Keratinocyte (primary cell): ENCODE results near the gene BRIP1. TPM values are rescaled to one million over a fixed set of nuclear protein-coding genes. Genes with fewer than 3 reads are reported as not detected.

Source experiments
- DNase-seq: peaks from one replicate; pipeline ENCODE4 v3.0.0-alpha.2; 2011; ENCODE audit warnings: low read depth, missing footprints, low spot score
- FAIRE-seq: peaks from 2 replicates; lab custom pipeline; 2011; peaks lifted over from hg19 to GRCh38; lab: Jason Lieb, UNC
- H2AFZ ChIP-seq: 2 replicates; pipeline ENCODE4 v1.6.0; 2012; ENCODE audit warnings: low read length, control low read depth, inconsistent platforms; ENCODE audit not compliant: control insufficient read depth
- H3K27ac ChIP-seq: 2 replicates; pipeline ENCODE4 v1.5.1; 2011; ENCODE audit warnings: low read length; ENCODE audit not compliant: control insufficient read depth, insufficient read depth
- H3K27me3 ChIP-seq: 3 replicates; pipeline ENCODE4 v1.6.0; 2011; ENCODE audit warnings: low read length; ENCODE audit not compliant: control insufficient read depth, insufficient read depth; ENCODE audit errors: extremely low read depth
- H3K36me3 ChIP-seq, 2 experiments: 2 replicates in 1 of 2; 3 replicates in 1 of 2; pipeline ENCODE4 v1.5.1; 2011; ENCODE audit warnings: low read length in 2 of 2, mild to moderate bottlenecking in 1 of 2; ENCODE audit not compliant: control insufficient read depth in 2 of 2, insufficient read depth in 2 of 2; ENCODE audit errors: extremely low read depth in 1 of 2
- H3K4me1 ChIP-seq: 3 replicates; pipeline ENCODE4 v1.5.1; 2011; ENCODE audit warnings: low read length; ENCODE audit not compliant: control insufficient read depth, insufficient read depth; ENCODE audit errors: extremely low read depth
- H3K4me2 ChIP-seq: 3 replicates; pipeline ENCODE4 v1.6.0; 2011; ENCODE audit warnings: low read depth, low read length; ENCODE audit not compliant: control insufficient read depth, insufficient read depth; ENCODE audit errors: extremely low read depth
- H3K4me3 ChIP-seq, 3 experiments: fragments of 200-600 bp in 1 of 3; sonication (generic) in 1 of 3; 2 replicates in 2 of 3; 3 replicates in 1 of 3; pipeline ENCODE4 v1.5.1; 2011 to 2016; ENCODE audit warnings: low read length in 3 of 3, mild to moderate bottlenecking in 3 of 3, control low read depth in 2 of 3, inconsistent platforms in 1 of 3, low read depth in 1 of 3, mixed read lengths in 1 of 3, mixed run types in 1 of 3, moderate library complexity in 1 of 3; ENCODE audit not compliant: control insufficient read depth in 2 of 3, insufficient read depth in 2 of 3; ENCODE audit errors: extremely low read depth in 1 of 3
- H3K79me2 ChIP-seq: 2 replicates; pipeline ENCODE4 v1.6.0; 2012; ENCODE audit warnings: low read length; ENCODE audit not compliant: control insufficient read depth, insufficient read depth
- H3K9ac ChIP-seq: 3 replicates; pipeline ENCODE4 v1.6.0; 2011; ENCODE audit warnings: low read length; ENCODE audit not compliant: control insufficient read depth, insufficient read depth; ENCODE audit errors: extremely low read depth
- H3K9me1 ChIP-seq: 3 replicates; pipeline ENCODE4 v1.6.0; 2011; ENCODE audit warnings: low read length; ENCODE audit not compliant: control insufficient read depth, insufficient read depth; ENCODE audit errors: extremely low read depth
- H3K9me3 ChIP-seq: 2 replicates; pipeline ENCODE4 v1.5.1; 2012; ENCODE audit warnings: low read depth, low read length; ENCODE audit not compliant: control insufficient read depth
- H4K20me1 ChIP-seq: 3 replicates; pipeline ENCODE4 v1.6.0; 2011; ENCODE audit warnings: low read length; ENCODE audit not compliant: control insufficient read depth, insufficient read depth; ENCODE audit errors: extremely low read depth
- CTCF ChIP-seq, 3 experiments: IDR thresholded peaks in 1 of 3; conservative IDR thresholded peaks in 1 of 3; optimal IDR thresholded peaks in 1 of 3; 2 replicates in 2 of 3; 3 replicates in 1 of 3; pipeline versions ENCODE3 to v1.5.1; 2011; ENCODE audit warnings: low read length in 3 of 3, mild to moderate bottlenecking in 3 of 3, moderate library complexity in 2 of 3, control low read depth in 1 of 3, inconsistent platforms in 1 of 3; ENCODE audit not compliant: insufficient read depth in 2 of 3; ENCODE audit errors: extremely low read depth in 1 of 3
- EZH2 ChIP-seq: IDR thresholded peaks from one replicate; pipeline ENCODE4 v1.6.1; 2012; ENCODE audit warnings: inconsistent platforms, mild to moderate bottlenecking, low read length, moderate library complexity
- dilution Hi-C: fragments of 300-500 bp; cut with MboI; formaldehyde crosslinking; loops from one replicate; pipeline ENCODE4 v1.7.0; 2020; ENCODE audit warnings: low sequenced_read_pairs; ENCODE audit not compliant: extremely low pct_ligation_motif_present
- polyA plus RNA-seq, 5 experiments: library from polyadenylated mRNA; depleted of rRNA in 3 of 5; stranded (reverse) in 3 of 5; stranded (forward) in 1 of 5; unstranded in 1 of 5; fragments of >200 nt; gene quantifications; 1 replicate in 1 of 5; 2 replicates in 3 of 5; 3 replicates in 1 of 5; pipeline versions ENCODE4 v1.2.1 to v1.2.3, GENCODE V29; 2011 to 2012; ENCODE audit warnings: missing spikeins in 2 of 5, low read depth in 1 of 5, low replicate concordance in 1 of 5

The BRIP1 gene
- polyA plus RNA-seq, 1 donor (not counting 4 experiments of a cell fraction or from before 2014, with no cell fraction given) = 4.0 TPM

- Histone ChIP-seq H4K20me1 (no peaks in the 10 kb centered on the region), H3K36me3 (no peaks in the 10 kb centered on the region), H3K9me1 (no peaks in the 10 kb centered on the region), H3K9me3 (no peaks in the 10 kb centered on the region), H3K79me2 (no peaks in the 10 kb centered on the region), H3K4me1 (no peaks in the 10 kb centered on the region), H2AFZ (no peak overlapping the region), H3K27ac (no peak overlapping the region), H3K27me3 (no peaks in the 10 kb centered on the region), H3K4me2 (no peak overlapping the region), H3K4me3 (no peak overlapping the region), H3K9ac (no peak overlapping the region)
- dilution Hi-C loops = no loop called here
- TF ChIP-seq EZH2 = no peak
- TF ChIP-seq CTCF (optimal IDR thresholded peaks at IDR 0.05 in 1 of 3, IDR thresholded peaks at IDR 0.05 in 1 of 3, conservative IDR thresholded peaks at IDR 0.05 in 1 of 3; ENCODE audit: extremely low read depth in 1 of 3, insufficient read depth in 2 of 3, low read length in 3 of 3) = no peak
- no peak for FAIRE-seq
- no peak for DNase-seq
Observed at GRCh38 chr17:61648587-61648986, 214.7 kb downstream of the BRIP1 start.

GRCh38 chr17:61647047-61647446 is 216.3 kb downstream of the BRIP1 start:
- FAIRE-seq = no peak
- no peaks in the 10 kb centered on the region for H4K20me1 ChIP-seq
- H3K27me3 ChIP-seq = no peaks in the 10 kb centered on the region
- no peak overlapping the region for H2AFZ ChIP-seq
- no peak overlapping the region for H3K9ac ChIP-seq
- no peaks in the 10 kb centered on the region for H3K4me1 ChIP-seq
- H3K9me3 ChIP-seq = no peaks in the 10 kb centered on the region
- no peaks in the 10 kb centered on the region for H3K9me1 ChIP-seq
- no peak for DNase-seq
- TF ChIP-seq CTCF (optimal IDR thresholded peaks at IDR 0.05 in 1 of 3, IDR thresholded peaks at IDR 0.05 in 1 of 3, conservative IDR thresholded peaks at IDR 0.05 in 1 of 3; ENCODE audit: extremely low read depth in 1 of 3, insufficient read depth in 2 of 3, low read length in 3 of 3) = no peak
- no peak for TF ChIP-seq EZH2
- H3K79me2 ChIP-seq = no peaks in the 10 kb centered on the region
- H3K4me3 ChIP-seq = no peak overlapping the region
- H3K4me2 ChIP-seq = no peak overlapping the region
- H3K36me3 ChIP-seq = no peaks in the 10 kb centered on the region
- dilution Hi-C loops = no loop called here
- no peak overlapping the region for H3K27ac ChIP-seq
